Astrocyte of the cerebellum (primary cell): ENCODE data around the gene SCUBE3.

Source experiments
- DNase-seq: peaks from one replicate; pipeline ENCODE4 v3.0.0-alpha.2; 2011; ENCODE audit warnings: low read depth
- H3K4me3 ChIP-seq: 2 replicates; pipeline ENCODE4 v1.5.1; 2011; ENCODE audit warnings: mild to moderate bottlenecking, low read depth, low read length, moderate library complexity
- CTCF ChIP-seq: IDR thresholded peaks from 2 replicates; pipeline ENCODE4 v1.5.1; 2012; ENCODE audit warnings: low read length, low read depth, moderate library complexity, mild to moderate bottlenecking; ENCODE audit errors: missing control alignments
- in situ Hi-C: cut with HindIII; loops from 2 replicates; pipeline ENCODE4 v1.10.0; 2017; ENCODE audit warnings: low sequenced_read_pairs

The SCUBE3 gene

GRCh38 chr6:35178932-35179832 is 34.6 kb upstream of the SCUBE3 start:
- no peak for TF ChIP-seq CTCF
- in situ Hi-C loops = no loop called here
- DNase-seq = no peak
- H3K4me3 ChIP-seq = no peak overlapping the region

- in situ Hi-C loops = no loop called here
- DNase-seq = no peak
- no peak for TF ChIP-seq CTCF
These were observed 33.7 kb upstream of the SCUBE3 start for GRCh38 chr6:35179901-35180535.

GRCh38 chr6:35181308-35181932 is 32.3 kb upstream of the SCUBE3 start:
- TF ChIP-seq CTCF = no peak
- in situ Hi-C loops = no loop called here
- no peak overlapping the region for H3K4me3 ChIP-seq
- no peak for DNase-seq

More at GRCh38 chr6:35179901-35180535, 33.7 kb upstream of the SCUBE3 start:
- H3K4me3 ChIP-seq = no peak overlapping the region

- DNase-seq = peak; percentile 64
- in situ Hi-C loops = no loop called here
- no peak for TF ChIP-seq CTCF
- H3K4me3 ChIP-seq = no peak overlapping the region
These were observed 31.7 kb upstream of the SCUBE3 start for GRCh38 chr6:35181933-35182612.

- TF ChIP-seq CTCF = no peak
- no peak overlapping the region for H3K4me3 ChIP-seq
- DNase-seq = no peak
- in situ Hi-C loops = no loop called here
These were observed 30.5 kb upstream of the SCUBE3 start for GRCh38 chr6:35183281-35183680.

- no peak for TF ChIP-seq CTCF
- no peak for DNase-seq
- H3K4me3 ChIP-seq = no peak overlapping the region
- in situ Hi-C loops = no loop called here
These were observed 29.8 kb upstream of the SCUBE3 start for GRCh38 chr6:35183935-35184334.
